Nucleus accumbens (tissue), 56 donors: ENCODE results near the gene SNX32.

ENCODE experiments used
- DNase-seq, 56 donors: peaks; one replicate each; lab custom pipeline; 2025; lab: John Stamatoyannopoulos, UW

SNX32 gene

DNA sequence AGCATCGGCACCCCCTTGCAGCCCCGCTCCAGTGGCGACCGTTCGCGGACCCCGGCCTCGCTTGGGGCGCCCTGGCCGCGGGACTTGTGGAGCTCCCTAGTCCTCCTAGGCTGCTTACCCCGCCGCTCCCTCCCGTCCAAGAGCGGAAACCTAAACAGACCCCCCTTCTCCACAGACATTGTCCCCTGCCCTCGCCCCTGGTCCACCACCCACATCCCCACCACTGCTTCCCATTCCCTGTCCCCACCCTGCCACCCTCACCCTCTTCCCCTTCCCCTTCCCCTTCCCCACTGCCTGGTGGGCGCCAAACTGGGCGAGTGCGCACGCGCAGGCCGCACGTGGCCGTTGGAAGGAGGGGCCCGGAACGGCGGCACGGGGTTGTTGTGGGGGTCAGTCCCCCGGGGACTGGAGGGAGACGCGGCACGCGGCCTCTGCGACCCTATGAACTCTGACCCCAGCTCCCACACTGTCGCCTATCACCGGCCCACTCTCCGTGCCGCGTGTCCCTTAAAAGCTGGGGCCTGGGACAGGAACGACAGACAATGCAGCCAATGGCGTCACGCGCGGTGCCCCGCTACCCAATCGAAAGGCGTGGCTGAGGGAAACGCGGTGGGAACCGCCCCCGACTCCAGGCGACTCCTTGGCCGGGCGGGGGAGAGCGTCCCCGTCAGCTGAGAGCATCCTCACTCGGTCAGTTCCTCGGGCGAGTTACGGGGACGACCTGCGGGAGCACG lies at the start of gene SNX32:
TSS of gene SNX32 (plus strand) at position 667 of the 734 bp plus-strand sequence. CDS start 103 bp downstream, outside the sequence.
- peak; percentile 70 to 98 (median 92) for DNase-seq

- DNase-seq = no peak
Measured at GRCh38 chr11:65785319-65786007, 48.3 kb upstream of the SNX32 start.

GRCh38 chr11:65786008-65786785 lies 47.6 kb upstream of the SNX32 start:
- DNase-seq = no peak

- no peak for DNase-seq
Measured at GRCh38 chr11:65786786-65787636, 46.8 kb upstream of the SNX32 start, which contains the start of gene OVOL1. OVOL1 (plus strand) TSS chr11:65787063; CDS start chr11:65787374, 311 bp downstream.

- DNase-seq = no peak
Measured at GRCh38 chr11:65787649-65788622, 45.8 kb upstream of the SNX32 start.

DNA sequence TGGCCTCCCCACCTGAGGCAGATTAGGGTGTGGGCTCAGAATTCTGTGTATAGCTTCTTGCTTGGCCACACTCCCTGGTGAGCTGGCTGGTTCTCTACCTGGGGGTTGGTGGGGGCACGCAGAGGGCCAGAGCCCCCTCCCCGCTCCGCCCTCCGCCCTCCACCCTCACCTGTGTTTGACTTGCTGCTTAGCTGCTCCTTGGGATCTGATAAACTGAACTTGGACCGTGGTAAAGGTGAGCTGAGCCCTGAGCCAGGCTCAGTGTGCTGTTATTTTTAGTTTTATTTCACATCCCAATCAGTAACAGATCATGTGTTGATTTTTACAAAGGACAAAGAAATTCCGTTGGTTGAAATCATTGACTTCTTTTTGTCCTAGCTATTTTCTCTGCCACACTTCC lies 44.9 kb upstream of the SNX32 start:
- DNase-seq = no peak

- no peak for DNase-seq
Measured at GRCh38 chr11:65789230-65790103, 44.3 kb upstream of the SNX32 start.

GRCh38 chr11:65790104-65790901 lies 43.5 kb upstream of the SNX32 start:
- no peak for DNase-seq

GRCh38 chr11:65790902-65791650 lies 42.7 kb upstream of the SNX32 start:
- no peak for DNase-seq

GRCh38 chr11:65791719-65792213 lies 42.0 kb upstream of the SNX32 start:
- no peak for DNase-seq

DNA sequence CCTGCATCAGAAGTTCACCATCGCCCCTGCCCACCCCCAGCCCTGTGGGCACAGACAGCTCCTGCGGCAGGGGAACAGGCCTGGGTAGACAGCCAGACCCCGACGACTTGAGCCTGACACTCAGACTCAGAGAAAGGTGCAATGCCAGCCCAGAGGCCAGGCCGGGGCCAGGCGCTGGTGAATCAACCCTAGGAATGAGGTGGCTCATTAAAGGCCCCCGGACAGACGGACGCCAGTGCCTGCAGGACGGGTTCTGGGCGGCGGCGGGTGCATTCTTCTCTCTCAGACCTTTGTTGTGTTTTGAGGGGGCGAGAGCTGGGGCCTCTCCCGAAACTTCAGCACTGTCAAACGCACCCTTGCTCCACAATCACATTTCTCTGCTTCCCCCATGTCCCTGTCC lies 41.3 kb upstream of the SNX32 start:
- no peak for DNase-seq

- no peak for DNase-seq
Measured at GRCh38 chr11:65793144-65793581, 40.6 kb upstream of the SNX32 start.

DNA sequence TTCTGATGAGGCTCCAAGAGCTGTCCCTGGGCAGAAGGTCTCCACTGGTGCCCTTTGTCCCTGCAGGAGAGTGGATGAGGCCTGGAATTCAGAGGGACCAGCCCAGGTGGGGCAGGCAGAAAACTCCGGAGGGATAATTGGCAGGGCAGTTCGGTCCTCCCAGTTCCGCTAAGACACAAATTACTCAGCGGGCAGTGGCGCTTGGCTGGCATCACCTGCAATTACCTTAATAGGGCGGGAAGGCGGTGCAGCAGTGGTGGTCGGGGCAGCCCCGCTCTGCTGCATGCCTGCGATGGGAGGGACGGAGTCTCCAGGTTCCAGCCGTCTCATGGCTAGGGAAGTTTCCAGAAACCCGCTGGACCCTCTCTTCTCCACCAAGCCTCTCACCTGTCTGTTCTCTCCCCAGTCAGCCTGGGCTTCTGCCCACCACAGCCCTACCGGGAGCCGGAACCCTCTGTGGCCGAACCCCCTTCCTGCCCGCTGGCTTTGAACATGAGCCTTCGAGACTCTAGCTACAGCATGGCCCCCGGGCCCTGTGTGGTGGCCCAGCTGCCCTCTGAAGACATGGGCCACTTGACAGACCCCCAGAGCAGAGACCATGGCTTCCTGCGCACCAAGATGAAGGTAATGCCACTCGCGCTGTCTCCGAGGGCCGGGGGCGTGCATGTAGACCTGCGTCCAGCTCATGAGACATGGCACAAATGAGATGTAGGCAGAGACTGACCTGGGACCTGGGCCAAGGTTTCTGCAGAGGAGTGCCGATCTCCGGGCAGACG lies 40.0 kb upstream of the SNX32 start:
- DNase-seq = no peak

DNA sequence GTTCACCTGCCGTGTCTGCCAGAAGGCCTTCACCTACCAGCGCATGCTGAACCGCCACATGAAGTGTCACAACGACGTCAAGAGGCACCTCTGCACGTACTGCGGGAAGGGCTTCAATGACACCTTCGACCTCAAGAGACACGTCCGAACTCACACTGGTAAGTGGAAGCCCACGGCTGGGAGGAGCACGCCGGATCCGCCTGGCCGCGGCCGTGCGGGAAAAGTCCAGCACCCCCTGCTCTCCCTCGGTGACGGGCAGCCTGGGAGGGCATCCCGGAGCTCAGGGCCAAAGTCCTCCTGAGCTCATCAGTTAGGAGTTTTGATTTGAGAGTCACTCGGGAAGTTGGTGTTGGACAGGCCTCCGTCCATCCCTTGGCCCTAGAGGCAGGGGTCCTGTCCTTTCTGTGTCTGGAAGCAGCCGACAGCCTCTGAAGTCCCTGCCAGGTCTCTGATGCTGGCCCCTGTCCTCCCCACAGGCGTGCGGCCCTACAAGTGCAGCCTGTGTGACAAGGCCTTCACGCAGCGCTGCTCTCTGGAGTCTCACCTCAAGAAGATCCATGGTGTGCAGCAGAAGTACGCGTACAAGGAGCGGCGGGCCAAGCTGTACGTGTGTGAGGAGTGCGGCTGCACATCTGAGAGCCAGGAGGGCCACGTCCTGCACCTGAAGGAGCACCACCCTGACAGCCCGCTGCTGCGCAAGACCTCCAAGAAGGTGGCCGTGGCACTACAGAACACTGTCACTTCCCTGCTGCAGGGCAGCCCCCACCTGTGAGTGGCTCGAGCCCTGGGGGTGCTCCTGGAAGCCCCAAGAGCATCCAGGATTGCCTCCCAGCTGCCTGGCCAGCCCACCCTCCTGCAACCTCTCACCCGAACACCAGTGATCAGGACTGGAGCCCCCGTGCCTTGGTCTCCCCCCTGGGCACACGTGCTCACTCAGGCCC lies 38.9 kb upstream of the SNX32 start:
- DNase-seq = no peak
